Measurements from ENCODE around the gene C19orf81. TPM values are rescaled to one million over a fixed set of nuclear protein-coding genes. Genes with fewer than 3 reads are reported as not detected.

C19orf81 gene
- total RNA-seq, 1 experiment from 2014 or later, result 14.5 TPM

DNA sequence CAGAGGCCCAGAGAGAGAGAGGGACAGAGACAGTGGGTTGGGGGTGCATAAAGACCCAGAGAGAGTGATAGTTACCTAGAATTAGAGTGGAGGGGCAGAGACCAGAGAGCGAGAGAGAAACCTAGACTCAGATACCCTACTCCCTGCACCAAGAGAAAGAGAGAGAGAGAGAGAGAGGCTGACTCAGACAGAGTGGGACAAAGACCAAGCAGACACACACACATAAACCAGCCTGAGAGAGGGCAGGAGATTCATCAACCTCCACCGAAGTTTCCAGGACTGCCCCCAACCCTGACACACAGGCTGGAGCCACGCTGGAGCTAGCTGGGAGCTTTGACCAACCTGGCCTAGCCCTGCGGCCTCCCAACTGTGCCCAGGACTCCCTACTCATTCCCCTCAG is 22.4 kb upstream of the C19orf81 start:
- no peak for TF ChIP-seq YY1 (IDR thresholded peaks at IDR 0.05; ENCODE audit: extremely low read depth, insufficient replicate concordance, low read depth, low read length)
- no peak for TF ChIP-seq ZNF274 (IDR thresholded peaks at IDR 0.05; ENCODE audit: low read depth, low read length)
- no peak for TF ChIP-seq SIN3A (IDR thresholded peaks at IDR 0.05; ENCODE audit: low read depth)
- TF ChIP-seq EZH2phosphoT487 (IDR thresholded peaks at IDR 0.05; ENCODE audit: borderline replicate concordance), result no peak
- TF ChIP-seq JUND (IDR thresholded peaks at IDR 0.05), result no peak
- TF ChIP-seq, protein P1, sequence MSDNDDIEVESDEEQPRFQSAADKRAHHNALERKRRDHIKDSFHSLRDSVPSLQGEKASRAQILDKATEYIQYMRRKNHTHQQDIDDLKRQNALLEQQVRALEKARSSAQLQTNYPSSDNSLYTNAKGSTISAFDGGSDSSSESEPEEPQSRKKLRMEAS (IDR thresholded peaks at IDR 0.05), result no peak
- no peak for TF ChIP-seq FOSL1 (IDR thresholded peaks at IDR 0.05; ENCODE audit: low read depth)
- TF ChIP-seq ZFX (IDR thresholded peaks at IDR 0.05), result no peak
- no peak for TF ChIP-seq CEBPB (IDR thresholded peaks at IDR 0.05; ENCODE audit: low read depth)
- TF ChIP-seq CBX3 (IDR thresholded peaks at IDR 0.05; ENCODE audit: low read depth), result no peak
- no peak for TF ChIP-seq POLR2A (IDR thresholded peaks at IDR 0.05; ENCODE audit: borderline replicate concordance, extremely low read depth, insufficient read depth, insufficient read length)
- no peak for TF ChIP-seq RAD21 (IDR thresholded peaks at IDR 0.05; ENCODE audit: low read depth)
- no peak for TF ChIP-seq EGR1 (IDR thresholded peaks at IDR 0.05; ENCODE audit: low read depth)
- no peak for TF ChIP-seq ELF1 (IDR thresholded peaks at IDR 0.05; ENCODE audit: borderline replicate concordance, low read depth)
- no peak for DNase-seq (ENCODE audit: low read depth, low spot score)
- ChIA-PET POLR2A (no interaction called here), CTCF (no interaction called here), RAD21 (ENCODE audit: low non-redundant PET in 1 of 2, low total read pairs in 2 of 2, uncharacterized antibody in 2 of 2, unreplicated experiment in 2 of 2) (no interaction called here)
- Histone ChIP-seq H3K9me3 (ENCODE audit: control insufficient read depth in 1 of 2, insufficient read depth in 1 of 2, low read depth in 1 of 2, low read length in 2 of 2) (no peaks in the 10 kb centered on the region), H3K4me2 (ENCODE audit: low read length) (no peak overlapping the region), H3K36me3 (ENCODE audit: control insufficient read depth in 1 of 2, insufficient read depth in 2 of 2, low read length in 2 of 2) (no peaks in the 10 kb centered on the region), H2AFZ (ENCODE audit: low read depth, low read length, poor library complexity, severe bottlenecking) (no peak overlapping the region), H3K9ac (ENCODE audit: low read length) (no peak overlapping the region), H3K27me3 (ENCODE audit: insufficient read depth, low read length) (no peaks in the 10 kb centered on the region), H4K20me1 (ENCODE audit: insufficient read depth) (no peaks in the 10 kb centered on the region), H3K4me3 (replicated peaks in 1 of 2; ENCODE audit: low read depth in 1 of 2, low read length in 2 of 2) (no peak overlapping the region), H3K4me1 (ENCODE audit: control insufficient read depth in 1 of 2, insufficient read depth in 2 of 2, low read length in 2 of 2) (no peaks in the 10 kb centered on the region), H3K9me2 (ENCODE audit: insufficient read depth) (no peaks in the 10 kb centered on the region), H3K79me2 (ENCODE audit: insufficient read depth, low read length) (no peaks in the 10 kb centered on the region), H3K27ac (ENCODE audit: low read depth, low read length) (no peak overlapping the region)
- no peak for ATAC-seq
- intact Hi-C loops (cut with micrococcal nuclease), result no loop called here
- no TSS peak for BruUV-seq (replicated peaks)

DNA sequence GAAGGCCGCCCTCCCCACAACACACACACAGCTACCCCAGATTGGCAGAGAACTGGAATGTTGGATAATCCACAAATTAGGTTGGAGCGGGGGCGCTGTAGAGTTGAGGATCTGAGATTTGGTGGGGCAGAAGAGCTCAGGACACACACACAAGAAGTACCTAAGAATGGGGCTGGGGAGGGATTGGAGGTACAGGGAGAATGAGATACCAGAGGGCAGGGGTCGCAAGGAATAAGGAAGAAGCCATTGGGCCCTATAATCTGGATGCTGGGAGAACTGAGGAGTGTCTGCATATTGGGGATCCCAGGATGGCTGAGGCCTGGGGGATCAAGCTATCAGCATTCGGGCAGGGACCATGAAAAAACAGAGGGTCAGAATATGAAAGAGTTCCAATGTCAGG is 21.1 kb upstream of the C19orf81 start:
- Histone ChIP-seq H3K4me2 (ENCODE audit: low read length) (no peak overlapping the region), H3K27ac (ENCODE audit: low read depth, low read length) (no peak overlapping the region), H3K27me3 (ENCODE audit: insufficient read depth, low read length) (no peaks in the 10 kb centered on the region), H3K9me2 (ENCODE audit: insufficient read depth) (no peaks in the 10 kb centered on the region), H4K20me1 (ENCODE audit: insufficient read depth) (no peaks in the 10 kb centered on the region), H3K4me1 (ENCODE audit: control insufficient read depth in 1 of 2, insufficient read depth in 2 of 2, low read length in 2 of 2) (no peaks in the 10 kb centered on the region), H3K4me3 (replicated peaks in 1 of 2; ENCODE audit: low read depth in 1 of 2, low read length in 2 of 2) (no peak overlapping the region), H2AFZ (ENCODE audit: low read depth, low read length, poor library complexity, severe bottlenecking) (no peak overlapping the region), H3K36me3 (ENCODE audit: control insufficient read depth in 1 of 2, insufficient read depth in 2 of 2, low read length in 2 of 2) (no peaks in the 10 kb centered on the region), H3K9ac (ENCODE audit: low read length) (no peak overlapping the region), H3K9me3 (ENCODE audit: control insufficient read depth in 1 of 2, insufficient read depth in 1 of 2, low read depth in 1 of 2, low read length in 2 of 2) (no peaks in the 10 kb centered on the region), H3K79me2 (ENCODE audit: insufficient read depth, low read length) (no peaks in the 10 kb centered on the region)
- no TSS peak for BruUV-seq (replicated peaks)
- ATAC-seq, result no peak
- DNase-seq (ENCODE audit: low read depth, low spot score), result no peak
- intact Hi-C loops (cut with micrococcal nuclease), result no loop called here
- ChIA-PET CTCF (no interaction called here), POLR2A (no interaction called here), RAD21 (ENCODE audit: low non-redundant PET in 1 of 2, low total read pairs in 2 of 2, uncharacterized antibody in 2 of 2, unreplicated experiment in 2 of 2) (no interaction called here)
- no peak for TF ChIP-seq POLR2AphosphoS5 (IDR thresholded peaks at IDR 0.05; ENCODE audit: low read depth, low read length)
- TF ChIP-seq, protein P2, sequence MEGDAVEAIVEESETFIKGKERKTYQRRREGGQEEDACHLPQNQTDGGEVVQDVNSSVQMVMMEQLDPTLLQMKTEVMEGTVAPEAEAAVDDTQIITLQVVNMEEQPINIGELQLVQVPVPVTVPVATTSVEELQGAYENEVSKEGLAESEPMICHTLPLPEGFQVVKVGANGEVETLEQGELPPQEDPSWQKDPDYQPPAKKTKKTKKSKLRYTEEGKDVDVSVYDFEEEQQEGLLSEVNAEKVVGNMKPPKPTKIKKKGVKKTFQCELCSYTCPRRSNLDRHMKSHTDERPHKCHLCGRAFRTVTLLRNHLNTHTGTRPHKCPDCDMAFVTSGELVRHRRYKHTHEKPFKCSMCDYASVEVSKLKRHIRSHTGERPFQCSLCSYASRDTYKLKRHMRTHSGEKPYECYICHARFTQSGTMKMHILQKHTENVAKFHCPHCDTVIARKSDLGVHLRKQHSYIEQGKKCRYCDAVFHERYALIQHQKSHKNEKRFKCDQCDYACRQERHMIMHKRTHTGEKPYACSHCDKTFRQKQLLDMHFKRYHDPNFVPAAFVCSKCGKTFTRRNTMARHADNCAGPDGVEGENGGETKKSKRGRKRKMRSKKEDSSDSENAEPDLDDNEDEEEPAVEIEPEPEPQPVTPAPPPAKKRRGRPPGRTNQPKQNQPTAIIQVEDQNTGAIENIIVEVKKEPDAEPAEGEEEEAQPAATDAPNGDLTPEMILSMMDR (IDR thresholded peaks at IDR 0.05 in 2 of 3, conservative IDR thresholded peaks at IDR 0.05 in 1 of 3; ENCODE audit: borderline replicate concordance in 1 of 3, insufficient read depth in 1 of 3, low read depth in 2 of 3, low read length in 2 of 3), result 0 out of 6 replicates have a peak, but pooled peaks of 1 of the 3 experiments have one; percentile 6
- TF ChIP-seq EZH2 (IDR thresholded peaks at IDR 0.05), result no peak
- no peak for TF ChIP-seq ZFX (IDR thresholded peaks at IDR 0.05)

Measured in HCT116 (cell line).